Activated CD8-positive, alpha-beta memory T cell treated with anti-CD3 and anti-CD28 coated beads for 4 hours (primary cell): ENCODE measurements around the gene ABCA1.

ENCODE experiments used
- DNase-seq, 2 donors: peaks; one replicate each; pipeline ENCODE4 v3.0.0-alpha.2; 2020; ENCODE audit warnings: low read depth in 2 of 2

The ABCA1 gene

GRCh38 chr9:104800068-104800785 is 127.7 kb downstream of the ABCA1 start:
- no peak for DNase-seq

- no peak for DNase-seq
These were observed 129.6 kb downstream of the ABCA1 start for GRCh38 chr9:104798209-104798995.

GRCh38 chr9:104795857-104796256 is 132.1 kb downstream of the ABCA1 start:
- DNase-seq: no peak

- DNase-seq: no peak
These were observed 132.9 kb downstream of the ABCA1 start for GRCh38 chr9:104795082-104795481.

- DNase-seq: no peak
These were observed 133.9 kb downstream of the ABCA1 start for GRCh38 chr9:104794070-104794469.

- DNase-seq: no peak
These were observed 139.7 kb downstream of the ABCA1 start for GRCh38 chr9:104788251-104788650.

- no peak for DNase-seq
These were observed 140.5 kb downstream of the ABCA1 start for GRCh38 chr9:104787306-104788015.

GRCh38 chr9:104786293-104786692 is 141.7 kb downstream of the ABCA1 start:
- DNase-seq: no peak

- no peak for DNase-seq
These were observed 143.9 kb downstream of the ABCA1 start for GRCh38 chr9:104784098-104784497.

GRCh38 chr9:104783588-104783987 is 144.4 kb downstream of the ABCA1 start:
- no peak for DNase-seq

GRCh38 chr9:104780796-104781395 is 147.1 kb downstream of the ABCA1 start:
- no peak for DNase-seq

GRCh38 chr9:104779946-104780535 is 147.9 kb downstream of the ABCA1 start:
- DNase-seq: no peak

GRCh38 chr9:104779334-104779733 is 148.6 kb downstream of the ABCA1 start:
- no peak for DNase-seq

- DNase-seq: no peak
These were observed 149.2 kb downstream of the ABCA1 start for GRCh38 chr9:104778802-104779201.

- DNase-seq: no peak
These were observed 151.2 kb downstream of the ABCA1 start for GRCh38 chr9:104776797-104777196.

GRCh38 chr9:104775976-104776375 is 152.0 kb downstream of the ABCA1 start:
- no peak for DNase-seq

- DNase-seq: no peak
These were observed 152.4 kb downstream of the ABCA1 start for GRCh38 chr9:104775574-104775936.

- DNase-seq: no peak
These were observed 153.0 kb downstream of the ABCA1 start for GRCh38 chr9:104774831-104775573.

- no peak for DNase-seq
These were observed 153.8 kb downstream of the ABCA1 start for GRCh38 chr9:104774132-104774531.

GRCh38 chr9:104772714-104773510 is 155.0 kb downstream of the ABCA1 start:
- DNase-seq: no peak
